Measurements from ENCODE around the gene STOX2. TPM values are rescaled to one million over a fixed set of nuclear protein-coding genes. Genes with fewer than 3 reads are reported as not detected.

Gene STOX2
- total and polyA plus RNA-seq, 7 experiments from 2014 or later, result not detected

DNA sequence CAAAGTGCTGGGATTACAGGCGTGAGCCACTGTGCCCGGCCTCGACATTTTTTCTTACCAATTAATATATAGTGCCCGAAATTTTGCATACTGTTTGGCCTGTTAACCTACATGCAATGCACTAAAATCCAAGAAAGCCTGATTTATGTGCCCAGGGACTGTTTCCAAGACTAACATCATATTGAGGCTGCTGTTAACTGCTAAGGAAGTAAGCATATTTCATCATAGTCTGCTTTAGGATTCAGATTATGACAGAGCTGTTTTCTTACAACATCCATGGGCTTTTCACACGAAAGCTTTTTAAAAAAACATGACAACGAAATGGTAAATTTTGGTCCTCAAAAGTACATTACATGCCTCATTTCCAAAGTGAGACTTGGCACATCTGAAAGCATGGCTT lies 84.4 kb downstream of the STOX2 start:
- H3K4me3 Mint-ChIP-seq, result no peak overlapping the region
- CTCF ChIA-PET, result no interaction called here
- intact Hi-C loops (cut with micrococcal nuclease), result no loop called here

DNA sequence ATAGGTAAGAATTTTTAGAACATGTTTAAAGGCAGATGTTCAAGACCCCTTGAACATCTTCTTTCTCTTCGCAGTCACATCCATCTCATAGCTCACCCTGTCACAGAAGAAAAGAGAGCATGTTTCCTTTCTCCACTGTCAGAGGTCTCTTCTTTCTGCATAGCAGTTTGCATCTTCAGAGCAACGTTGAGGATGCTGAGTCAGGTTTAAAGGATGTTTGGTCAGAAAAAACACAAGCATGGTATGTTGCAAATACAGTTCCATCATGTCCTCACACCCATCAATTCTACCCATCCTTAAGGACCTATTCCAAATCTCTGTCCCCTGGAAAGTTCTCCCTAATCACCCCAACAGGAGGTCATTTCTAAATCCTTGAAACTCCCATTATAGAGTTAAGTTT lies 84.8 kb downstream of the STOX2 start:
- no peaks in the 10 kb centered on the region for H3K27me3 ChIP-seq (ENCODE audit: control insufficient read depth in 2 of 2, insufficient read depth in 2 of 2, low read length in 2 of 2)
- POLR2A ChIA-PET, result no interaction called here
- H3K4me1 Mint-ChIP-seq, result no peaks in the 10 kb centered on the region
- H3K9me3 ChIP-seq (ENCODE audit: control insufficient read depth in 2 of 3, low read length in 3 of 3), result no peaks in the 10 kb centered on the region
- DNase-seq (no peak), ATAC-seq (peak; percentile 5)
- H3K27ac Mint-ChIP-seq, result no peak overlapping the region
- H3K9me3 Mint-ChIP-seq, result no peaks in the 10 kb centered on the region
- H3K27ac ChIP-seq (ENCODE audit: low read depth, low read length), result no peak overlapping the region
- H3K4me3 Mint-ChIP-seq, result no peak overlapping the region
- intact Hi-C loops (cut with micrococcal nuclease), result no loop called here
- H3K36me3 ChIP-seq (ENCODE audit: control insufficient read depth in 2 of 3, insufficient read depth in 3 of 3, low read length in 3 of 3), result no peaks in the 10 kb centered on the region
- peaks cover 0 to 16% (median 10%) of the 10 kb centered on the region in 5 donors for H3K27me3 Mint-ChIP-seq
- H3K4me1 ChIP-seq (ENCODE audit: control insufficient read depth in 2 of 2, insufficient read depth in 2 of 2, low read length in 2 of 2), result no peaks in the 10 kb centered on the region
- CTCF ChIA-PET, result no interaction called here
- H3K36me3 Mint-ChIP-seq, result no peaks in the 10 kb centered on the region
- H3K4me3 ChIP-seq (ENCODE audit: low read length), result no peak overlapping the region

More for the DNA sequence above, 84.4 kb downstream of the STOX2 start:
- ATAC-seq (peak; percentile 41), DNase-seq (no peak)
- H3K36me3 Mint-ChIP-seq, result no peaks in the 10 kb centered on the region
- no peaks in the 10 kb centered on the region for H3K9me3 Mint-ChIP-seq
- Histone ChIP-seq H3K4me3 (ENCODE audit: low read length) (no peak overlapping the region), H3K9me3 (ENCODE audit: control insufficient read depth in 2 of 3, low read length in 3 of 3) (no peaks in the 10 kb centered on the region), H3K4me1 (ENCODE audit: control insufficient read depth in 2 of 2, insufficient read depth in 2 of 2, low read length in 2 of 2) (no peaks in the 10 kb centered on the region), H3K36me3 (ENCODE audit: control insufficient read depth in 2 of 3, insufficient read depth in 3 of 3, low read length in 3 of 3) (no peaks in the 10 kb centered on the region), H3K27me3 (ENCODE audit: control insufficient read depth in 2 of 2, insufficient read depth in 2 of 2, low read length in 2 of 2) (no peaks in the 10 kb centered on the region), H3K27ac (ENCODE audit: low read depth, low read length) (no peak overlapping the region)
- no peaks in the 10 kb centered on the region for H3K4me1 Mint-ChIP-seq
- POLR2A ChIA-PET, result no interaction called here
- H3K27ac Mint-ChIP-seq, result no peak overlapping the region
- peaks cover 0 to 15% (median 10%) of the 10 kb centered on the region in 5 donors for H3K27me3 Mint-ChIP-seq

DNA sequence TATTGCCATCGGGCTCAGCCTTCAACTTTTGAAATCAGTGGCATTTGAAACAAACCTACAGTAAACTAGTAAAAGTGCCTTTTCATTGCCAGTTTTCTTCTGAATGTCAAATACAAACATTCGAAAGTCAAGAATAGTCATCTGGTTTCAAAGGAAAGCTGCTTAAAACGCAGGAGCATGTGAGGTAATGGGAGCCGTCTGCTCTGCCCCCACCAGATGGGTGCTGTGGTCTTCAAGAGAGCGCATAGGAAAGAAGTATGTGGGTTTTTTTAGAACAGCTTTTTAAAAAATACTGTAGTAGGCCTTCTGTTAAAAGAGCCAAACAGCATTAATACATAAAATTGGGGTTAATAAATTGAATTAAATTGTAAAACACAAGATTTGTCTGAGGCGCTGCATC lies 88.6 kb downstream of the STOX2 start:
- Histone ChIP-seq H3K4me3 (ENCODE audit: low read length) (no peak overlapping the region), H3K36me3 (ENCODE audit: control insufficient read depth in 2 of 3, insufficient read depth in 3 of 3, low read length in 3 of 3) (no peaks in the 10 kb centered on the region), H3K9me3 (ENCODE audit: control insufficient read depth in 2 of 3, low read length in 3 of 3) (no peaks in the 10 kb centered on the region), H3K4me1 (ENCODE audit: control insufficient read depth in 2 of 2, insufficient read depth in 2 of 2, low read length in 2 of 2) (no peaks in the 10 kb centered on the region), H3K27me3 (ENCODE audit: control insufficient read depth in 2 of 2, insufficient read depth in 2 of 2, low read length in 2 of 2) (no peaks in the 10 kb centered on the region), H3K27ac (ENCODE audit: low read depth, low read length) (no peak overlapping the region)
- H3K4me1 Mint-ChIP-seq, result no peaks in the 10 kb centered on the region
- no peaks in the 10 kb centered on the region for H3K9me3 Mint-ChIP-seq
- ATAC-seq (no peak), DNase-seq (no peak)
- peaks cover 0 to 17% (median 11%) of the 10 kb centered on the region in 5 donors for H3K27me3 Mint-ChIP-seq
- H3K36me3 Mint-ChIP-seq, result no peaks in the 10 kb centered on the region
- H3K27ac Mint-ChIP-seq, result no peak overlapping the region
- intact Hi-C loops (cut with micrococcal nuclease), result no loop called here
- ChIA-PET POLR2A (no interaction called here), CTCF (no interaction called here)
- no peak overlapping the region for H3K4me3 Mint-ChIP-seq

DNA sequence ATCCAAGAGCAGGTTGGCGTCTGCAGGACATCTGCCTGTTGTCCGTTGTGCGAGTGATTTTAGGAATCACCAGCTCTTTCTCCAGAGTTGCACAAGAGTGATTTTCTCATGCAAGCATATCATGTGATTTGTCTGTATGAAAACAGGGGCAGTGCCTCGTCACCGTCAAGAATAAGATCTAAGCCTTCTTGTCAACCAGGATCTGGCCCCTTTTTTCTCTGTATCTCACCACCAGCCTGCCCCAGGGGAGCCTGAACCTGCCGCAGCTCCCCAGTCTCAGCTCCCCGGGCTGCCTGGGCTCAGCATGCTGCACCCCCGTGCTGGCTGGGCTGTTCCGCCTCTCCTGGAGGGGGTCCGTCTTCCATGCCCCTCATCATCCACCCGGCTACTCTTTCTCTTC lies 90.5 kb downstream of the STOX2 start:
- Histone ChIP-seq H3K27ac (ENCODE audit: low read depth, low read length) (no peak overlapping the region), H3K9me3 (ENCODE audit: control insufficient read depth in 2 of 3, low read length in 3 of 3) (no peaks in the 10 kb centered on the region), H3K4me3 (ENCODE audit: low read length) (no peak overlapping the region), H3K4me1 (ENCODE audit: control insufficient read depth in 2 of 2, insufficient read depth in 2 of 2, low read length in 2 of 2) (no peaks in the 10 kb centered on the region), H3K27me3 (ENCODE audit: control insufficient read depth in 2 of 2, insufficient read depth in 2 of 2, low read length in 2 of 2) (no peaks in the 10 kb centered on the region), H3K36me3 (ENCODE audit: control insufficient read depth in 2 of 3, insufficient read depth in 3 of 3, low read length in 3 of 3) (no peaks in the 10 kb centered on the region)
- no peaks in the 10 kb centered on the region for H3K36me3 Mint-ChIP-seq
- H3K9me3 Mint-ChIP-seq, result no peaks in the 10 kb centered on the region
- CTCF ChIA-PET, result no interaction called here
- ATAC-seq (no peak), DNase-seq (no peak)
- intact Hi-C loops (cut with micrococcal nuclease), result no loop called here
- no peaks in the 10 kb centered on the region for H3K4me1 Mint-ChIP-seq
- no peak overlapping the region for H3K27ac Mint-ChIP-seq
- POLR2A ChIA-PET, result no interaction called here
- H3K27me3 Mint-ChIP-seq, result peaks cover 0 to 18% (median 11%) of the 10 kb centered on the region in 5 donors
- H3K4me3 Mint-ChIP-seq, result no peak overlapping the region

DNA sequence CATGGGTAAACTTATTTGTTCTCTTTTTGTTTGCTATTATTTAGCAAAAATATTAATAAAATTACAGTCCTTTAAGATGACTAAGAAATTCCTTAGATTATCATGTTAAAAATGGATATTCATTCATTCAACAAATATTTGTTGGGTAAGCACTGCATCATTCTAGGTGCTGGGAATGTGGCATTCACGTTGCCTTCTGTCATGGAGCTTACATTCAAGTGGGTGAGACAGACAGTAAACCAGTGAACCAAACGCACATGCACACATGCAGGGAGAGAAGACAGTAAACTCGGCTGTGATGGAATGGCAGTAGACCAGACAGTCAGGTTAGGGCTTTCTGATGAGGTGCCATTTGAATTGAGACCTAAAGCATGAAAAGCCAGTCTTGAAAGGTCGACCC lies 91.8 kb downstream of the STOX2 start:
- no peak for DNase-seq
- Mint-ChIP-seq H3K36me3 (no peaks in the 10 kb centered on the region), H3K4me1 (no peaks in the 10 kb centered on the region), H3K27me3 (peaks cover 0 to 25% (median 11%) of the 10 kb centered on the region in 5 donors), H3K27ac (no peak overlapping the region), H3K4me3 (no peak overlapping the region), H3K9me3 (peaks cover 0 to 3% (median 0%) of the 10 kb centered on the region in 11 donors)
- Histone ChIP-seq H3K9me3 (ENCODE audit: control insufficient read depth in 2 of 3, low read length in 3 of 3) (no peaks in the 10 kb centered on the region), H3K27me3 (ENCODE audit: control insufficient read depth in 2 of 2, insufficient read depth in 2 of 2, low read length in 2 of 2) (no peaks in the 10 kb centered on the region), H3K36me3 (ENCODE audit: control insufficient read depth in 2 of 3, insufficient read depth in 3 of 3, low read length in 3 of 3) (no peaks in the 10 kb centered on the region), H3K4me3 (ENCODE audit: low read length) (no peak overlapping the region), H3K27ac (ENCODE audit: low read depth, low read length) (no peak overlapping the region), H3K4me1 (ENCODE audit: control insufficient read depth in 2 of 2, insufficient read depth in 2 of 2, low read length in 2 of 2) (no peaks in the 10 kb centered on the region)
- ChIA-PET POLR2A (no interaction called here), CTCF (no interaction called here)
- ATAC-seq, result no peak
- intact Hi-C loops (cut with micrococcal nuclease), result no loop called here

DNA sequence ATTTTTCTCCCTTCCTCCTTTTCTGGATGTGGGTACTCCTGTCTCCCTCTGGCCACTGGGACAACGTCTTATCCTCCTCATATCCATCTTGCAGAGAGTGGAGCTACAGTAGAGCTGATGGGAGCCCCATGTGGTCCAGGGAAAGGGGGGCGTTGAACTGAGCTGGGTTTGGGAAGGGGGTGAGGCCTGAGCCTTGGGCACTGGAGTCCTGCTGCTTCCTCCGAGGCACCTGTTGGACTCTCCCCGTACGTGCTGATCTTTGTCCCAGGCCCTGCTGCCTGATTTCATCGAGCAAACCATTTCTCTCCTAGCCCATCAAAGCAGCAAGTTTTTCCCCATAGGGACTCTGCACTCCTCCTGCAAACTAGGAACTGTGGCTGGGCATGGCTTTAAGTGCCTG lies 94.3 kb downstream of the STOX2 start:
- Histone ChIP-seq H3K4me3 (ENCODE audit: low read length) (no peak overlapping the region), H3K9me3 (ENCODE audit: control insufficient read depth in 2 of 3, low read length in 3 of 3) (no peaks in the 10 kb centered on the region), H3K36me3 (ENCODE audit: control insufficient read depth in 2 of 3, insufficient read depth in 3 of 3, low read length in 3 of 3) (no peaks in the 10 kb centered on the region), H3K4me1 (ENCODE audit: control insufficient read depth in 2 of 2, insufficient read depth in 2 of 2, low read length in 2 of 2) (no peaks in the 10 kb centered on the region), H3K27ac (ENCODE audit: low read depth, low read length) (no peak overlapping the region), H3K27me3 (ENCODE audit: control insufficient read depth in 2 of 2, insufficient read depth in 2 of 2, low read length in 2 of 2) (no peaks in the 10 kb centered on the region)
- peaks cover 0 to 17% (median 5%) of the 10 kb centered on the region in 5 donors for H3K27me3 Mint-ChIP-seq
- intact Hi-C loops (cut with micrococcal nuclease), result no loop called here
- ChIA-PET CTCF (no interaction called here), POLR2A (no interaction called here)
- no peak overlapping the region for H3K27ac Mint-ChIP-seq
- H3K9me3 Mint-ChIP-seq, result peaks cover 0 to 3% (median 0%) of the 10 kb centered on the region in 11 donors
- ATAC-seq (no peak), DNase-seq (no peak)
- no peaks in the 10 kb centered on the region for H3K36me3 Mint-ChIP-seq
- no peaks in the 10 kb centered on the region for H3K4me1 Mint-ChIP-seq
- H3K4me3 Mint-ChIP-seq, result no peak overlapping the region

DNA sequence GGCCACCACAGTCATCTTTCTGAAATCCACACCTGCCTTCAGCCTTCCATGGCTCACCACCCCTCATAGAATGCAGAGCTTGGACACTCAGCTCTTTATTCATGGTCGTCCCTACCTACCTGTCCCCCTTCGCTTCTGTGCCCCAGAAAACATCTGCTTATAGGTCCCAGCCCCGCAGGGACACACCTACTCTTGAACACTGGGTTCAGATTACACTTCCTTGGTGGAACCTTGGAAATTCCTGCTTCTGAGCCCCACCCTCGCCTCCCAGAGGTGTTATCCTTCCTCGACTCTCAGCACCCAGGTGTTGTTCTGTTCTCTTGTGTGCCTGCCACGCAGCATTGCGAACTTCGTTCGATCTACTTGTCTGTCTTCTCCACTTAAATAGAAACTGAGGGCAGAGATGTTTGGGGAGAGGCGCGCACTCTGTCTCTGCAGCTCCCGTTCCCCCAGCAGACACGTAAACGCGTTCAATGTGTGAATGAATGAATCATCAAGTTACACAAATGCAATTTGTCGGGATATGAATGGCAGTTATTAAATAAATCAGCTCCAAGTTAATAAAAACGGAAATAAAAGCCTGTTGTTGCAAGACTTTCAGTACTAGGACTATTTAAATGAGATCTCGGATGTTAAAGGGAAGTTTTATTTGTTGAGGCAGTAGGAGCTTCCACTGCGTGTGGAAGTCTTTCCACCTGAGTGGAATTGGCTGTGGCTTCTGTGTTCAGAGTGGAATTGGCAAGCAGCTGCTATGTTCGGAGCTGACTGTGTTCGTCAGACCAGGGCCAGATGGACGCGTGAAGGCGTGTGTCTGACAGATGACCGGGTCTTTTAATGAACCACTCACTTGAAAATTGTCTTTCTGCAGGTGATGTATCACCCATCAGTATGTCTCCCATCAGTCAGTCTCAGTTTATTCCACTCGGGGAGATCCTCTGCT lies 95.6 kb downstream of the STOX2 start:
- no peaks in the 10 kb centered on the region for H3K36me3 Mint-ChIP-seq
- no peaks in the 10 kb centered on the region for H3K4me1 Mint-ChIP-seq
- ChIA-PET CTCF (no interaction called here), POLR2A (no interaction called here)
- no peak overlapping the region for H3K4me3 ChIP-seq (ENCODE audit: low read length)
- intact Hi-C loops (cut with micrococcal nuclease), result no loop called here
- peaks cover 0 to 3% (median 0%) of the 10 kb centered on the region in 11 donors for H3K9me3 Mint-ChIP-seq
- ATAC-seq (no peak), DNase-seq (no peak)
- no peak overlapping the region for H3K27ac ChIP-seq (ENCODE audit: low read depth, low read length)
- H3K4me3 Mint-ChIP-seq, result no peak overlapping the region
- peaks cover 0 to 16% (median 0%) of the 10 kb centered on the region in 5 donors for H3K27me3 Mint-ChIP-seq
- no peak overlapping the region for H3K27ac Mint-ChIP-seq
- H3K27me3 ChIP-seq (ENCODE audit: control insufficient read depth in 2 of 2, insufficient read depth in 2 of 2, low read length in 2 of 2), result no peaks in the 10 kb centered on the region
- no peaks in the 10 kb centered on the region for H3K36me3 ChIP-seq (ENCODE audit: control insufficient read depth in 2 of 3, insufficient read depth in 3 of 3, low read length in 3 of 3)
- no peaks in the 10 kb centered on the region for H3K9me3 ChIP-seq (ENCODE audit: control insufficient read depth in 2 of 3, low read length in 3 of 3)
- H3K4me1 ChIP-seq (ENCODE audit: control insufficient read depth in 2 of 2, insufficient read depth in 2 of 2, low read length in 2 of 2), result no peaks in the 10 kb centered on the region

Measured in naive thymus-derived CD4-positive, alpha-beta T cell (primary cell).